Femur (tissue), 1 donor: ENCODE results near the gene RHBDF2.

ENCODE experiments used
- DNase-seq: peaks from one replicate; pipeline ENCODE4 v3.0.0-alpha.2; 2017

Gene RHBDF2

GRCh38 chr17:76499267-76499667 lies 2.0 kb downstream of the RHBDF2 start:
- no peak for DNase-seq

GRCh38 chr17:76498876-76499251 lies 2.4 kb downstream of the RHBDF2 start:
- DNase-seq, result no peak

GRCh38 chr17:76497979-76498875 lies 3.0 kb downstream of the RHBDF2 start:
- peak; percentile 83 for DNase-seq

- no peak for DNase-seq
Measured at GRCh38 chr17:76497699-76497978, 3.6 kb downstream of the RHBDF2 start.

- no peak for DNase-seq
Measured at GRCh38 chr17:76496464-76496863, 4.8 kb downstream of the RHBDF2 start.

GRCh38 chr17:76495663-76496400 lies 5.4 kb downstream of the RHBDF2 start:
- no peak for DNase-seq

GRCh38 chr17:76493505-76494167 lies 7.6 kb downstream of the RHBDF2 start:
- DNase-seq, result no peak

GRCh38 chr17:76492989-76493501 lies 8.2 kb downstream of the RHBDF2 start:
- DNase-seq, result peak; percentile 80

- peak; percentile 46 for DNase-seq
Measured at GRCh38 chr17:76492123-76492988, 8.9 kb downstream of the RHBDF2 start.

- no peak for DNase-seq
Measured at GRCh38 chr17:76491271-76492122, 9.7 kb downstream of the RHBDF2 start.

GRCh38 chr17:76490112-76490710 lies 11.0 kb downstream of the RHBDF2 start:
- DNase-seq, result no peak

GRCh38 chr17:76487451-76488192 lies 13.6 kb downstream of the RHBDF2 start:
- DNase-seq, result no peak

- DNase-seq, result no peak
Measured at GRCh38 chr17:76485569-76485968, 15.7 kb downstream of the RHBDF2 start.

GRCh38 chr17:76484228-76484725 lies 16.9 kb downstream of the RHBDF2 start:
- DNase-seq, result no peak

- peak; percentile 71 for DNase-seq
Measured at GRCh38 chr17:76481071-76481655, 20.1 kb downstream of the RHBDF2 start.

- DNase-seq, result peak; percentile 74
Measured at GRCh38 chr17:76480632-76481031, 20.6 kb downstream of the RHBDF2 start.

GRCh38 chr17:76479515-76480060 lies 21.6 kb downstream of the RHBDF2 start:
- DNase-seq, result no peak

GRCh38 chr17:76478730-76479514 lies 22.3 kb downstream of the RHBDF2 start:
- no peak for DNase-seq

GRCh38 chr17:76478097-76478496 lies 23.1 kb downstream of the RHBDF2 start:
- no peak for DNase-seq
